Measurements from ENCODE around the gene MCF2L2.

GRCh38 chr3:183226333-183226890 is 202.0 kb downstream of the MCF2L2 start:
- TF ChIP-seq EZH2phosphoT487 (IDR thresholded peaks at IDR 0.05; ENCODE audit: insufficient read depth, low read depth) (no peak), EZH2 (IDR thresholded peaks at IDR 0.05; ENCODE audit: insufficient read depth, poor library complexity, severe bottlenecking) (no peak)
